Spinal cord (tissue), 10 donors: ENCODE results near the gene NRAP. TPM values are rescaled to one million over a fixed set of nuclear protein-coding genes. Genes with fewer than 3 reads are reported as not detected.

Experiments used
- DNase-seq, 6 donors: peaks; one replicate each; pipeline versions ENCODE4 v3.0.0 to v3.0.0-alpha.2; 2013 to 2015; ENCODE audit warnings: low spot score in 6 of 6, low read depth in 4 of 6
- H3K27ac ChIP-seq: one replicate; pipeline ENCODE4 v1.5.1; 2013; ENCODE audit warnings: low read depth, low read length, control low read depth
- H3K27me3 ChIP-seq: one replicate; pipeline ENCODE4 v1.6.1; 2013; ENCODE audit warnings: low read length; ENCODE audit not compliant: control insufficient read depth, insufficient read depth
- H3K36me3 ChIP-seq: one replicate; pipeline ENCODE4 v1.6.1; 2013; ENCODE audit warnings: low read length; ENCODE audit not compliant: control insufficient read depth, insufficient read depth
- H3K4me1 ChIP-seq: one replicate; pipeline ENCODE4 v1.6.1; 2013; ENCODE audit warnings: low read length; ENCODE audit not compliant: control insufficient read depth, insufficient read depth
- H3K4me3 ChIP-seq: one replicate; pipeline ENCODE4 v1.5.1; 2013; ENCODE audit warnings: low read depth, low read length, control low read depth
- H3K9me3 ChIP-seq: one replicate; pipeline ENCODE4 v1.6.1; 2013; ENCODE audit warnings: low read length; ENCODE audit not compliant: control insufficient read depth, insufficient read depth
- WGBS: methylation state at CpG from one replicate; pipeline ENCODE4 v1.1.5; 2013; ENCODE audit warnings: missing lambda C conversion rate; ENCODE audit not compliant: insufficient coverage; 5-methylcytosine and 5-hydroxymethylcytosine counted together
- polyA plus RNA-seq, 2 donors: library from polyadenylated mRNA; unstranded; fragments of 120-200 nt; gene quantifications; one replicate each; pipeline ENCODE4 v1.2.1, GENCODE V29; 2013; ENCODE audit not compliant: insufficient read length in 2 of 2
- total RNA-seq, 2 donors: library from RNA; depleted of rRNA in 1 of 2; stranded (reverse); fragments of 120-200 nt in 1 of 2; fragments of >200 nt in 1 of 2; gene quantifications; one replicate each; pipeline versions ENCODE4 v1.2.3 to v1.2.4, GENCODE V29; 2013 to 2014
- donor health status: healthy.

The NRAP gene
- total and polyA plus RNA-seq, 4 donors: under 0.01 to 0.11 (median 0.09) TPM

GRCh38 chr10:113576852-113577251, 87.0 kb downstream of the NRAP start:
- Histone ChIP-seq H3K4me1 (no peaks in the 10 kb centered on the region), H3K27me3 (no peaks in the 10 kb centered on the region), H3K4me3 (no peak overlapping the region), H3K9me3 (no peaks in the 10 kb centered on the region), H3K36me3 (no peaks in the 10 kb centered on the region), H3K27ac (no peak overlapping the region)
- no peak for DNase-seq
- WGBS: 75% methylated on average over 3 of the region's 4 CpGs

GRCh38 chr10:113573368-113573767, 90.5 kb downstream of the NRAP start:
- no peak for DNase-seq
- Histone ChIP-seq H3K4me3 (no peak overlapping the region), H3K27me3 (no peaks in the 10 kb centered on the region), H3K27ac (no peak overlapping the region), H3K4me1 (peaks cover 6% of the 10 kb centered on the region), H3K9me3 (no peaks in the 10 kb centered on the region), H3K36me3 (no peaks in the 10 kb centered on the region)
- WGBS: no CpG with 5 or more reads among the region's 1 CpG

- no peaks in the 10 kb centered on the region for H3K9me3 ChIP-seq
- H3K4me1 ChIP-seq: peaks cover 6% of the 10 kb centered on the region
- no peak for DNase-seq
- no peaks in the 10 kb centered on the region for H3K36me3 ChIP-seq
- 21% methylated on average over 8 of the region's 11 CpGs for WGBS
- H3K27ac ChIP-seq: no peak overlapping the region
- no peaks in the 10 kb centered on the region for H3K27me3 ChIP-seq
- no peak overlapping the region for H3K4me3 ChIP-seq
These were observed 91.1 kb downstream of the NRAP start for GRCh38 chr10:113572520-113573290.

GRCh38 chr10:113569576-113569975, 94.3 kb downstream of the NRAP start:
- Histone ChIP-seq H3K4me3 (no peak overlapping the region), H3K4me1 (peaks cover 6% of the 10 kb centered on the region), H3K36me3 (no peaks in the 10 kb centered on the region), H3K9me3 (no peaks in the 10 kb centered on the region), H3K27ac (no peak overlapping the region), H3K27me3 (no peaks in the 10 kb centered on the region)
- 32% methylated on average over 8 of the region's 8 CpGs for WGBS
- peak in 3 of 6 donors; percentile 24 to 74 (median 63) for DNase-seq

- H3K9me3 ChIP-seq: no peaks in the 10 kb centered on the region
- H3K27ac ChIP-seq: no peak overlapping the region
- WGBS: no CpG with 5 or more reads among the region's 6 CpGs
- no peak for DNase-seq
- no peaks in the 10 kb centered on the region for H3K36me3 ChIP-seq
- H3K4me3 ChIP-seq: no peak overlapping the region
- H3K27me3 ChIP-seq: no peaks in the 10 kb centered on the region
- peaks cover 6% of the 10 kb centered on the region for H3K4me1 ChIP-seq
These were observed 97.0 kb downstream of the NRAP start for GRCh38 chr10:113566888-113567287.

GRCh38 chr10:113565364-113565763, 98.5 kb downstream of the NRAP start:
- H3K27ac ChIP-seq: no peak overlapping the region
- no peaks in the 10 kb centered on the region for H3K36me3 ChIP-seq
- no peaks in the 10 kb centered on the region for H3K27me3 ChIP-seq
- H3K9me3 ChIP-seq: no peaks in the 10 kb centered on the region
- DNase-seq: no peak
- no CpG with 5 or more reads among the region's 1 CpG for WGBS
- H3K4me3 ChIP-seq: no peak overlapping the region
- H3K4me1 ChIP-seq: peaks cover 6% of the 10 kb centered on the region

- DNase-seq: peak; percentile 32 to 92 (median 58)
- Histone ChIP-seq H3K4me1 (peaks cover 3% of the 10 kb centered on the region), H3K4me3 (peak overlapping the region; percentile 2), H3K36me3 (no peaks in the 10 kb centered on the region), H3K9me3 (no peaks in the 10 kb centered on the region), H3K27ac (no peak overlapping the region), H3K27me3 (peaks cover 10% of the 10 kb centered on the region)
- WGBS: 10% methylated on average over 17 of the region's 18 CpGs
These were observed 100.3 kb downstream of the NRAP start for GRCh38 chr10:113563306-113564088.

- Histone ChIP-seq H3K27me3 (peaks cover 17% of the 10 kb centered on the region), H3K4me3 (no peak overlapping the region), H3K9me3 (no peaks in the 10 kb centered on the region), H3K27ac (no peak overlapping the region), H3K36me3 (no peaks in the 10 kb centered on the region), H3K4me1 (peaks cover 5% of the 10 kb centered on the region)
- WGBS: 100% methylated on average over 3 of the region's 5 CpGs
- DNase-seq: no peak
These were observed 101.1 kb downstream of the NRAP start for GRCh38 chr10:113562704-113563103.

- Histone ChIP-seq H3K4me1 (peaks cover 5% of the 10 kb centered on the region), H3K27ac (no peak overlapping the region), H3K36me3 (no peaks in the 10 kb centered on the region), H3K27me3 (peaks cover 21% of the 10 kb centered on the region), H3K4me3 (no peak overlapping the region), H3K9me3 (no peaks in the 10 kb centered on the region)
- WGBS: 83% methylated on average over 3 of the region's 6 CpGs
- DNase-seq: no peak
These were observed 101.8 kb downstream of the NRAP start for GRCh38 chr10:113562069-113562468.
